Ectodermal cell (in vitro differentiated cells): Measurements from ENCODE around the gene LIMS2. TPM values are rescaled to one million over a fixed set of nuclear protein-coding genes. Genes with fewer than 3 reads are reported as not detected.

Experiments
- H3K27ac ChIP-seq: 2 replicates; pipeline ENCODE4 v1.7.0; 2013; ENCODE audit warnings: mild to moderate bottlenecking, low read depth, low read length; ENCODE audit not compliant: insufficient read depth, poor library complexity, severe bottlenecking
- H3K27me3 ChIP-seq: 2 replicates; pipeline ENCODE4 v1.7.0; 2013; ENCODE audit warnings: mild to moderate bottlenecking, low read length; ENCODE audit not compliant: insufficient read depth, control insufficient read depth, poor library complexity, severe bottlenecking
- H3K36me3 ChIP-seq: one replicate; pipeline ENCODE4 v1.7.0; 2013; ENCODE audit warnings: low read length; ENCODE audit not compliant: control insufficient read depth, insufficient read depth
- H3K4me1 ChIP-seq: one replicate; pipeline ENCODE4 v1.7.0; 2013; ENCODE audit warnings: low read length; ENCODE audit not compliant: control insufficient read depth, insufficient read depth
- H3K4me3 ChIP-seq: 2 replicates; pipeline ENCODE4 v1.7.0; 2013; ENCODE audit warnings: low read depth, low read length, control low read depth; ENCODE audit not compliant: insufficient read depth
- H3K9me3 ChIP-seq: 2 replicates; pipeline ENCODE4 v1.7.0; 2013; ENCODE audit warnings: mild to moderate bottlenecking, low read length, moderate library complexity; ENCODE audit not compliant: control insufficient read depth
- WGBS, 2 experiments: methylation state at CpG; one replicate each; pipeline ENCODE4 v1.1.7; 2013; ENCODE audit warnings: missing lambda C conversion rate in 2 of 2; 5-methylcytosine and 5-hydroxymethylcytosine counted together
- polyA plus RNA-seq, 4 experiments: library from polyadenylated mRNA; stranded (reverse); fragments of 50-300 nt; gene quantifications; one replicate each; pipeline ENCODE4 v1.2.3, GENCODE V29; 2013

LIMS2 gene
- 2.4 TPM for polyA plus RNA-seq (2013, experiment 1 of 4)
- 3.1 TPM for polyA plus RNA-seq (2013, experiment 2 of 4)
- 3.1 TPM for polyA plus RNA-seq (2013, experiment 3 of 4)
- 4.2 TPM for polyA plus RNA-seq (2013, experiment 4 of 4)

- peak within 1 kb of the TSS; percentile 39 for H3K4me3 ChIP-seq
- no peak within 1 kb of the TSS for H3K27ac ChIP-seq
- 7 to 8% methylated on average over 51 to 56 of the region's 56 CpGs for WGBS, 2 experiments
- H3K27me3 ChIP-seq: peaks cover 62% of the 10 kb centered on the region
- no peaks in the 10 kb centered on the region for H3K9me3 ChIP-seq
- H3K36me3 ChIP-seq: no peaks in the 10 kb centered on the region
- H3K4me1 ChIP-seq: no peaks in the 10 kb centered on the region
Observed at GRCh38 chr2:127675331-127676261, at the start of gene LIMS2. Gene LIMS2 (minus strand): TSS chr2:127675530. CDS start chr2:127675024, 506 bp downstream.

- Histone ChIP-seq H3K27me3 (no peaks in the 10 kb centered on the region), H3K27ac (no peak overlapping the region), H3K36me3 (peaks cover 30% of the 10 kb centered on the region), H3K4me3 (no peak overlapping the region), H3K9me3 (no peaks in the 10 kb centered on the region), H3K4me1 (no peaks in the 10 kb centered on the region)
- WGBS, 2 experiments: 100% methylated on average over 1 of the region's 3 CpGs; no CpG with 5 or more reads in 1 of the 2 experiments
Observed at GRCh38 chr2:127722807-127723206, 47.5 kb upstream of the LIMS2 start.

GRCh38 chr2:127721978-127722355 is 46.6 kb upstream of the LIMS2 start:
- Histone ChIP-seq H3K4me3 (no peak overlapping the region), H3K27ac (no peak overlapping the region), H3K27me3 (no peaks in the 10 kb centered on the region), H3K36me3 (peaks cover 30% of the 10 kb centered on the region), H3K4me1 (no peaks in the 10 kb centered on the region), H3K9me3 (no peaks in the 10 kb centered on the region)
- WGBS, 2 experiments: 96 to 100% methylated on average over 1 to 2 of the region's 2 CpGs

GRCh38 chr2:127721311-127721977 is 46.1 kb upstream of the LIMS2 start:
- Histone ChIP-seq H3K4me1 (no peaks in the 10 kb centered on the region), H3K27me3 (no peaks in the 10 kb centered on the region), H3K27ac (no peak overlapping the region), H3K9me3 (no peaks in the 10 kb centered on the region), H3K4me3 (no peak overlapping the region), H3K36me3 (peaks cover 30% of the 10 kb centered on the region)
- 93 to 97% methylated on average over 6 of the region's 6 CpGs for WGBS, 2 experiments

GRCh38 chr2:127719301-127720218 is 44.2 kb upstream of the LIMS2 start:
- 93 to 96% methylated on average over 13 of the region's 13 CpGs for WGBS, 2 experiments
- no peaks in the 10 kb centered on the region for H3K9me3 ChIP-seq
- H3K36me3 ChIP-seq: peaks cover 30% of the 10 kb centered on the region
- H3K4me3 ChIP-seq: no peak overlapping the region
- no peaks in the 10 kb centered on the region for H3K27me3 ChIP-seq
- H3K27ac ChIP-seq: no peak overlapping the region
- peaks cover 13% of the 10 kb centered on the region for H3K4me1 ChIP-seq

GRCh38 chr2:127718271-127718670 is 42.9 kb upstream of the LIMS2 start:
- WGBS, 2 experiments: 92 to 95% methylated on average over 4 of the region's 4 CpGs

GRCh38 chr2:127715778-127716449 is 40.6 kb upstream of the LIMS2 start:
- no peaks in the 10 kb centered on the region for H3K27me3 ChIP-seq
- WGBS, 2 experiments: 77 to 79% methylated on average over 14 of the region's 14 CpGs
- peaks cover 17% of the 10 kb centered on the region for H3K36me3 ChIP-seq
- H3K9me3 ChIP-seq: no peaks in the 10 kb centered on the region
- no peak overlapping the region for H3K27ac ChIP-seq
- H3K4me3 ChIP-seq: no peak overlapping the region
- peaks cover 13% of the 10 kb centered on the region for H3K4me1 ChIP-seq

More at GRCh38 chr2:127718271-127718670, 42.9 kb upstream of the LIMS2 start:
- peaks cover 30% of the 10 kb centered on the region for H3K36me3 ChIP-seq
- H3K27me3 ChIP-seq: no peaks in the 10 kb centered on the region
- H3K27ac ChIP-seq: no peak overlapping the region
- H3K4me1 ChIP-seq: peaks cover 13% of the 10 kb centered on the region
- no peaks in the 10 kb centered on the region for H3K9me3 ChIP-seq
- H3K4me3 ChIP-seq: no peak overlapping the region

- Histone ChIP-seq H3K27ac (no peak overlapping the region), H3K4me3 (no peak overlapping the region), H3K36me3 (peaks cover 12% of the 10 kb centered on the region), H3K4me1 (peaks cover 13% of the 10 kb centered on the region), H3K9me3 (no peaks in the 10 kb centered on the region), H3K27me3 (no peaks in the 10 kb centered on the region)
- 95% methylated on average over 25 of the region's 25 CpGs for WGBS, 2 experiments
Observed at GRCh38 chr2:127713562-127713961, 38.2 kb upstream of the LIMS2 start.

GRCh38 chr2:127712999-127713398 is 37.7 kb upstream of the LIMS2 start:
- H3K4me3 ChIP-seq: no peak overlapping the region
- peaks cover 13% of the 10 kb centered on the region for H3K4me1 ChIP-seq
- 94% methylated on average over 2 of the region's 2 CpGs for WGBS, 2 experiments
- H3K36me3 ChIP-seq: peaks cover 17% of the 10 kb centered on the region
- H3K27me3 ChIP-seq: no peaks in the 10 kb centered on the region
- no peaks in the 10 kb centered on the region for H3K9me3 ChIP-seq
- no peak overlapping the region for H3K27ac ChIP-seq
